ENCODE results near the gene GLT8D2.

GRCh38 chr12:104090685-104091084, 40.7 kb upstream of the GLT8D2 start:
- no peak for TF ChIP-seq CTCF (IDR thresholded peaks at IDR 0.05; ENCODE audit: low read depth, low read length)
- no peak for TF ChIP-seq EZH2phosphoT487 (IDR thresholded peaks at IDR 0.05; ENCODE audit: low read depth)
